Body of pancreas (tissue), 4 donors: Measurements from ENCODE around the gene MAPT.

ENCODE experiments used
- POLR2A ChIP-seq, 3 donors: fragments of 450-650 bp; IDR thresholded peaks; one replicate each; pipeline ENCODE4 v1.6.1; 2016; ENCODE audit warnings: antibody characterized with exemption in 3 of 3, mild to moderate bottlenecking in 2 of 3
- TF ChIP-seq, protein P1 (sequence below), 7 experiments: fragments of 450-650 bp in 4 of 7; fragments of 200-600 bp in 3 of 7; sonication (generic) in 3 of 7; IDR thresholded peaks; one replicate each; pipeline ENCODE4 v1.5.1; 2016 to 2019; ENCODE audit warnings: antibody characterized with exemption in 7 of 7

DNA sequence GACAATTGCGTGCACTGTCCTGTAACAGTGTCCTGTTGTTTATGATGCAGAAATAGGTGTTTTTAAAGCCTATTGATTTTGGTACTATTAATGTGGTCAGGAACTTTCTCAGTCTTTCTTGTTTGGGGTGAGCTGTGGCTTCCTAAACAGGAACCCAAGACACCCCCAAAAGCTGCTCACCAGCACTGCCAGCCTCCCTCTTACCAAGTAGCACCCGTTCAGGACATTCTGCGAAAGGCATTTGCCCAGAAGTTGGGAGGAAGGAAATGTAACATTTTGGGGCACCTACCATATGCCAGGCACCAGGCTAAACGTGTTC lies 83.1 kb downstream of the MAPT start:
- TF ChIP-seq, protein P1, sequence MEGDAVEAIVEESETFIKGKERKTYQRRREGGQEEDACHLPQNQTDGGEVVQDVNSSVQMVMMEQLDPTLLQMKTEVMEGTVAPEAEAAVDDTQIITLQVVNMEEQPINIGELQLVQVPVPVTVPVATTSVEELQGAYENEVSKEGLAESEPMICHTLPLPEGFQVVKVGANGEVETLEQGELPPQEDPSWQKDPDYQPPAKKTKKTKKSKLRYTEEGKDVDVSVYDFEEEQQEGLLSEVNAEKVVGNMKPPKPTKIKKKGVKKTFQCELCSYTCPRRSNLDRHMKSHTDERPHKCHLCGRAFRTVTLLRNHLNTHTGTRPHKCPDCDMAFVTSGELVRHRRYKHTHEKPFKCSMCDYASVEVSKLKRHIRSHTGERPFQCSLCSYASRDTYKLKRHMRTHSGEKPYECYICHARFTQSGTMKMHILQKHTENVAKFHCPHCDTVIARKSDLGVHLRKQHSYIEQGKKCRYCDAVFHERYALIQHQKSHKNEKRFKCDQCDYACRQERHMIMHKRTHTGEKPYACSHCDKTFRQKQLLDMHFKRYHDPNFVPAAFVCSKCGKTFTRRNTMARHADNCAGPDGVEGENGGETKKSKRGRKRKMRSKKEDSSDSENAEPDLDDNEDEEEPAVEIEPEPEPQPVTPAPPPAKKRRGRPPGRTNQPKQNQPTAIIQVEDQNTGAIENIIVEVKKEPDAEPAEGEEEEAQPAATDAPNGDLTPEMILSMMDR (IDR thresholded peaks at IDR 0.05) = no peak
- no peak for TF ChIP-seq POLR2A (IDR thresholded peaks at IDR 0.05)
